ENCODE results near the gene SPRR5.

DNA sequence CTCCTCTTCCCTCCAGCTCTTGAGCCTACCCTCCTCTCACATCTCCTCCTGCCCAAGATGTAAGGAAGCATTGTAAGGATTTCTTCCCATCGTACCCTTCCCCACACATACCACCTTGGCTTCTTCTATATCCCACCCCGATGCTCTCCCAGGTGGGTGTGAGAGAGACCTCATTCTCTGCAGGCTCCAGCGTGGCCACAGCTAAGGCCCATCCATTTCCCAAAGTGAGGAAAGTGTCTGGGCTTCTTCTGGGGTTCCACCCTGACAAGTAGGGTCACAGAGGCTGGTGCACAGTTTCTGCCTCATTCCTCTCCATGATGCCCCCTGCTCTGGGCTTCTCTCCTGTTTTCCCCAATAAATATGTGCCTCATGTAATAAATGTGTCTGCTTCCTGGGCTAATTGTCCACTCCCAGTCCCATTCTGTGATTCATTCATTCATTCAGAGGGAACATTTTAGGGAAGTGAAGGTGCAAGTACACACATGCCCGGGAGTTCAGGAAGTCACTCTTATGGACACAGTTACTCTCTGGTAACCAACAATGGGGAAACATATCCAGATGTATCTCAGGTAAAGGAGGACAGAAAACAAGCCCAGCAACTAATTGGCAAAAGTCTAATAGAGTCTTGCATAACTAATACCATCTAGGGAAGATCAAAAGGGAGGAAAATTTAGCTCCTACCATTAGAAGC, 25.3 kb downstream of the SPRR5 start:
- TF ChIP-seq, protein P1, sequence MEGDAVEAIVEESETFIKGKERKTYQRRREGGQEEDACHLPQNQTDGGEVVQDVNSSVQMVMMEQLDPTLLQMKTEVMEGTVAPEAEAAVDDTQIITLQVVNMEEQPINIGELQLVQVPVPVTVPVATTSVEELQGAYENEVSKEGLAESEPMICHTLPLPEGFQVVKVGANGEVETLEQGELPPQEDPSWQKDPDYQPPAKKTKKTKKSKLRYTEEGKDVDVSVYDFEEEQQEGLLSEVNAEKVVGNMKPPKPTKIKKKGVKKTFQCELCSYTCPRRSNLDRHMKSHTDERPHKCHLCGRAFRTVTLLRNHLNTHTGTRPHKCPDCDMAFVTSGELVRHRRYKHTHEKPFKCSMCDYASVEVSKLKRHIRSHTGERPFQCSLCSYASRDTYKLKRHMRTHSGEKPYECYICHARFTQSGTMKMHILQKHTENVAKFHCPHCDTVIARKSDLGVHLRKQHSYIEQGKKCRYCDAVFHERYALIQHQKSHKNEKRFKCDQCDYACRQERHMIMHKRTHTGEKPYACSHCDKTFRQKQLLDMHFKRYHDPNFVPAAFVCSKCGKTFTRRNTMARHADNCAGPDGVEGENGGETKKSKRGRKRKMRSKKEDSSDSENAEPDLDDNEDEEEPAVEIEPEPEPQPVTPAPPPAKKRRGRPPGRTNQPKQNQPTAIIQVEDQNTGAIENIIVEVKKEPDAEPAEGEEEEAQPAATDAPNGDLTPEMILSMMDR (IDR thresholded peaks at IDR 0.05), result no peak
- no peak for TF ChIP-seq ZFX (IDR thresholded peaks at IDR 0.05; ENCODE audit: borderline replicate concordance)

Measured in 22Rv1 (cell line).